ENCODE measurements around the gene MYL9. TPM values are rescaled to one million over a fixed set of nuclear protein-coding genes. Genes with fewer than 3 reads are reported as not detected.
A peak's percentile ranks its signal among the peaks of the same experiment; 100 is the strongest.
"Not testable (repeated sequence)": the region's sequence is repeated elsewhere in the genome, so short reads cannot be mapped to it uniquely, and the experiment has no call there.

The MYL9 gene
- polyA plus RNA-seq, 3 donors = 19.9 to 327 (median 183) TPM

DNA sequence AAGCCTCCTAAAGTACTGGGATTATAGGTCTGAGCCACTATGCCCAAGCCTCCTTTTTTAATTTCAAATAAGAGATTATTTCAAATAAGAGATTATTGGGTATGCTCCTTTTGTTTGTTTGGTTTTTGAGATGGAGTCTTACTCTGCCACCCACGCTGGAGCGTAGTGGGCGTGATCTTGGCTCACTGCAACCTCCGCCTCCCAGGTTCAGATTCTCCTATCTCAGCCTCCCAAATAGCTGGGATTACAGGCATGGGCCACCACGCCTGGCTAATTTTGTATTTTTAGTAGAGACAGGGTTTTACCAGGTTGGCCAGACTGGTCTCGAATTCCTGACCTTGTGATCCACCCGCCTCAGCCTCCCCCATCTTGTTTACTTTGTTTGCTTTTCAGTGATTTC, 18.9 kb upstream of the MYL9 start:
- 92 to 95% (median 93%) methylated on average over 7 of the region's 7 CpGs for WGBS, 3 donors
- H3K27ac ChIP-seq (ENCODE audit: low read depth, low read length) = not testable (repeated sequence)

DNA sequence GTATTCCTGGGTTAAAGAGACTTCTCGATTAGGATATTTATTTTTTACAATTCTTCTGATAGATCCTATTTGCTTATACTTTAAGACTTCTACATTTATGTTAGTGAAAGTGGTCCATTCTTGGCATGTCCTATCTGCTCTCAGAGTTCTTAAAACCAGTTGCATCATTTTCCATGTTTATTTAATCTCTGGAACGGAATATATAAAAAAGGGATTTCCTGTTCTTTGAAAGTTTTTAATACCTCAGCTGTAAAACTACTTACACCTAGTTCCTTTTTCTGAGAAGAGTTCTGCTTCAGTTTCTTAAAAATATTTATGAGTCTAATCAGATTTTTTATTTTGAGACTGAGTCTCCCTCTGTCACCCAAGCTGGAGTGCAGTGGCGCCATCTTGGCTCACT, 18.0 kb upstream of the MYL9 start:
- H3K27ac ChIP-seq (ENCODE audit: low read depth, low read length) = no peak overlapping the region
- WGBS, 3 donors = 61 to 85% (median 62%) methylated on average over 3 of the region's 3 CpGs

DNA sequence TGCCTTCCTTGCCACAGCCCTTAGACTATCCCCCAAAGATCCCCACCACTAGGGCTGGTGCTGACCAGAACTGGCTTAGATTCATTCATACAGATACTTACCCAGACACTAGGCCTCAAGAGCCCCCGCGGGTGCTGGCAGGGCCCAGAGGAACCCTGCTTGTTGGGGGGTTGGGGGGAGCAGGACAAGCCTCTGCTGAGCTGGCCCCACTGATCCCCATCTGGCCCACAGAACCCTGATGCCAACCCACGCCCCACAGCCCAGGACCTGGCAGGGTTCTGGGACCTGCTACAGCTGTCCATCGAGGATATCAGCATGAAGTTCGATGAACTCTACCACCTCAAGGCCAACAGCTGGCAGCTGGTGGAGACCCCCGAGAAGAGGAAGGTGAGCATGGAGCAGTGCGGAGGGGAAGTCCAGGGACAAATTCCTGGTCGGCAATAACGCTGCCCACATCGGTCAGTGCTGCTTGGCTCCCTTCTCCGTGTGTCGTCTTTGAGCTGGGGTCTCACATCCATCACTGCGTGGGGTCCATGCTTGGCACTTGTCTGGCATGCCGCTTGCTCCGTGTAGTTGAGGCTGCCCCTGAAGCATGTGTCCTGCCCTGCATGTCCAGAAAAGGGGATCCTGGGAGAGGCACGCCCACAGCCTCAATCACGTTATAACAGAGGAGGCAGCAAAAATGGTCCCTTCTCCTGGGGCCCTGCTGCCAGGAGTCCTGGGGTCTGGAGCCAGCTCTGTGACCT, 15.5 kb upstream of the MYL9 start:
- WGBS, 3 donors = 87 to 94% (median 94%) methylated on average over 17 of the region's 17 CpGs
- no peak overlapping the region for H3K27ac ChIP-seq (ENCODE audit: low read depth, low read length)

DNA sequence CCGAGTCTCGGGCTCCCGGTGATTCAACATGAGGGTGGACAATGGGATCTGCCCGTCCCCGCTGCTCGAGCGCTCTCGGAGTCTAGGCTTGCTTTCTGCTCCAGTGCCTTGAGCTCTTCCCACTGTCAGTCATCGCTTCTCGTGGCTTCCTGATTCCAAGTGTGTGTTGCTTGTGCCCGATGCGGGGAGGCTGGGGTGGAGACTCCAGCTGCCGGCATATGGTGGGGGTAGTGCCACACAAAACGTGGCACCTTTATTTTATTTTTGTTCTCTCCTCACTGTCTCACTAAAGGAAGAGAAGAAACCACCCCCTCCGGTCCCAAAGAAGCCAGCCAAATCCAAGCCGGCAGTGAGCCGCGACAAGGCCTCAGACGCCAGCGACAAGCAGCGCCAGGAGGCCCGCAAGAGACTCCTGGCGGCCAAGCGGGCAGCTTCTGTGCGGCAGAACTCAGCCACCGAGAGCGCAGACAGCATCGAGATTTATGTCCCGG, 14.8 kb upstream of the MYL9 start:
- 95 to 96% (median 95%) methylated on average over 29 of the region's 29 CpGs for WGBS, 3 donors
- no peak overlapping the region for H3K27ac ChIP-seq (ENCODE audit: low read depth, low read length)

DNA sequence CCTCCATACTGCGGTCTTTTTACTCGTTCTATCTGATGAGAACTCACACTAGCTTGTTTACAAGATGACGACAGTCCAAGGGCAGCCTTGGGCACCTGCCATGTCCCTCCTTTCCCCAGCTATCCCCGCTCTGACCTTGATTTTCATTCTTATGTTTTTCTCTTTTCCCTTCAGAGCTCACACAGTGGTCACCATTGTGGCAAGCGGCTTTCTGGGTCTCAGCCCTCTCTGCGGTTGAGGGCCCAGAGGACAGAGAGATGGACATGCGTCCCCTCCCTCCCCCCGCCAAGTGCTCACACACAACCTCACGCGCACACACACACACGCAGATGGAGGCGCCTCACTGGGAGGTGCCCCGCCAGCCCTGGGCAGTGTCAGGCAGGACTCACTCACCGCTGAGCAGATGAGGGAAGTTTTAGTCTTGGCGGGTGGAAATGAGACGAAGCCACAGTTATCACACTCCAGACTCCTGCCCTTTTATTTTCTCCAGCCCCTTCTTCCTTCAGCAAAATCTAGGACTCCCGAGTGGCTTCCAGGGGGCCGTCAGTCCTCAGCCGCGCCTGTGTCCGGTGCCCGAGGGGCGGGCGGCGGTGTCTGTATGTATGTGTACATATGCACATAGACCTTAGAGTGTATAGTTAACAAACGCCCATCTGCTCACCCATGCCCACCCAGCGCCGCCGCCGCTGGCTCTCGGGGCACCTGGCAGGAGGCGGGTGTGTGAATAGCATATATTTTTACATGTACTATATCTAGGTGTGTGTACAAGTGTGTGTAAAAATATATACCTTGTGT, 13.8 kb upstream of the MYL9 start:
- 76 to 94% (median 91%) methylated on average over 32 of the region's 32 CpGs for WGBS, 3 donors
- no peak overlapping the region for H3K27ac ChIP-seq (ENCODE audit: low read depth, low read length)

DNA sequence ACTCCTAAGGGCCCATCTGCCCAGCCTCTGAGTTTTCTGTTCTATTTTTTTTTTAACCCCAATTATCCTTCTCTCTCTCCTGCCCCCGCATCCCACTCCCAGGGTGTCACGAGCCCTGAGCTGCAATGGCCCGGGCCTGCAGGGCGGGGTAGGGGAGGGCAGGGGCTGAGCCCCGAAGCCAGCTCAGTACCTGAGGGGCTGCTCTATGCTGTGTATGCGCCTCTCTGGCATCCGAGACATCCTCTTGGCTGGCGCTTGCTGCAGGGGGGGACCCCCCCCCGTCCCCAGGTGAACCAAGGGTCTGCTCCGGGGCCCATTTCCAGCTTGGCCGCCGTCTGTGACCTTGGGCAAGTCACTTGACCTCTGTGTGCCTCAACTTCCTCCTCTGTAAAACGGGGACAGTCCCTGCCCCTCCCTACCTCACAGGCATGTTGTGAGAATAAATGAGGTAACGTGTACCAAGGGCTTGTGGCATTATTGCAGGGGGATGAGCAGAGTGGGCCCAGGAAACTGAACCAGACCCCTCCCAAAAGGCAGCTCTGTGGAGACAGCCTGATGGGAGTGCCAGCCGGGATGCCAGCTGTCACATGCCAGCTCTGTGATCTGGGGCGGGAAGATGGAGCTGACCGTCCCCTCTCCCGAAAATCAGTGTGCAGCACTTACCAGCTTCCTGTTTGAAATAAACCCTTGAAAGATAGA, 13.0 kb upstream of the MYL9 start:
- no peak overlapping the region for H3K27ac ChIP-seq (ENCODE audit: low read depth, low read length)
- 86 to 90% (median 88%) methylated on average over 18 of the region's 18 CpGs for WGBS, 3 donors

DNA sequence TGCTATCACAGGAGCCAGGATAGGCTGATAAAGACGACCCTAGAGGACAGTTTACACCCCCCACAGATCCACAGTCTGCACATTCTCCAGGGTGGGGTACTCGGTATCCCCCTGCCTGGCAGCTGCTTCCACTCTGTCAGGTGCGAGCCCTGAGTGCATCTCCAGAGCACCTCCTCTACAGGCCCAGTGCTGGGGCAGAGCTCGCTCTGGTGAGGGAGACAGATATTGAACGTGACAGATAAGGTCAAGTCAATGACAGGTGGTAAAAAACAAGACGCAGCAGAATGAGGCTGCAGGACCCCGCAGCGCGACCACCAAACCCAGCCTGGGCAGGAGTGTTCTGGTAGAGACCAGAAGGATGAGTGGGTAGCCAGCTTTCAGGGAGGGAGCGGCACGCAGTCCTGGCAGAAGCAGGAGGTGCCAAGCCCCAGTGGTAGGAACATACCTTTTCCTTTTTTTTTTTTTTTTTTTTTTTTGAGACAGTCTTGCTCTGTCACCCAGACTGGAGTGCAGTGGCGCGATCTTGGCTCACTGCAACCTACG, 12.4 kb upstream of the MYL9 start:
- H3K27ac ChIP-seq (ENCODE audit: low read depth, low read length) = no peak overlapping the region
- 86 to 92% (median 88%) methylated on average over 12 to 14 of the region's 14 CpGs for WGBS, 3 donors

DNA sequence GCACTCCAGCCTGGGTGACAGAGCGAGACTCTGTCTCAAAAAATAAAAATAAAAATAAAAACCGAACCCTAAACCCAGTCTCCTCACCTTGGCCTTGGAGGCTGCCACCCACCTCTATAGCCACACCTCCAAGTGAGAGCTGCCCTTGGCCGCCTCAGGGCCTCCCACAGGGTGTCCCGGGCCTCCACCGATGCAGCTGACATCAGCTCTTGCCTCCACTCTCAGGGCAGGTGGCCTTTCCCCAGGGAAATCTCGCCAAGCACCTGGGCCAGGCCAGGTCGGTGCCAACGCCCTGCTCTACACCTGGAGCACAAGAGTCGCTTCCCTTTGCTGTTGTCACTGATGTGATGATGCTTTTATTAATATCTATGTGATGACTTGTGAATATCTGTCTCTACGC, 8.9 kb upstream of the MYL9 start:
- 52 to 93% (median 90%) methylated on average over 9 to 10 of the region's 10 CpGs for WGBS, 3 donors
- no peak overlapping the region for H3K27ac ChIP-seq (ENCODE audit: low read depth, low read length)

DNA sequence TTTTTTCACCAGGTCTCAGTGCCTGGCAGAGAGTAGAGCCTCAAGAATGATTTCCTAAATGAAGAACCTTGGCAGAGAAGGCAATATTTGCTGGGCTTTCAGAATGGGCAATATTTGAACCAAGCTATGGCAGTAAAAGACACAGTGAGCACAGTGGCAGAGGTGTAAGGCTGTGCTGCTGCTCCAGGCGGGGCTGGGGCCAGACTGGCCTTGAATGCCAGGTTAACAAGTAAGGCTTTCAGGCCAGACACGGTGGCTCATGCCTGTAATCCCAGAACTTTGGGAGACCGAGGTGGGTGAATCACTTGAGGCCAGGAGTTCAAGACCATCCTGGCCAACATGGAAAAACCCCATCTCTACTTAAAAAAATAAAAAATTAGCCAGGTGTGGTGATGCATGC, 8.5 kb upstream of the MYL9 start:
- WGBS, 3 donors = 42 to 90% (median 89%) methylated on average over 3 of the region's 3 CpGs
- H3K27ac ChIP-seq (ENCODE audit: low read depth, low read length) = no peak overlapping the region

DNA sequence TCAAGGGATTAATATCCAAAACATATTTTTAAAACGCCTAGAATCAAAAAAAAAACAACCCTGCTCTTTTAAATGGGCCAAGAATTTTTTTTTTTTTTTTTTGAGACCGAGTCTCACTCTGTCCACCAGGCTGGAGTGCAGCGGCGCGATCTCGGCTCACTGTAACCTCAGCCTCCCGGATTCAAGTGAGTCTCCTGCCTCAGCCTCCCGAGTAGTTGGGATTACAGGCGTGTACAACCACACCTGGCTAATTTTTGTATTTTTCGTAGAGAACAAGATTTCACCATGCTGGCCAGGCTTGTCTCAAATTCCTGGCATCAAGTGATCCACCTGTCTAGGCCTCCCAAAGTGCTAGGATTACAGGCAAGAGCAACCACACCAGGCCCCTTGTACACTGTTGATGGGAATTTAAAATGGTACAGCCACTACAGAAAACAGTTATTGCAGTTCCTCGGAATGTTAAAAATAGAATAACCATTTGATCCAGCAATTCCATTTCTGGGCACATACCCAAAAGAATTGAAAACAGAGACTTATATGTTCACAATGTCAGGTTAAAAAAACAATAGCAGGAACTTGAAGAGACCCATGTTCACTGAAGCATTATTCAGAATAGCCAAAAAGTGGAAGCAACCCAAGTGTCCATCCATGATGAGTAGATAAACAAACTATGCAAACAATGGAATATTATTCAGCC, 3.1 kb upstream of the MYL9 start:
- WGBS, 3 donors = 78 to 81% (median 81%) methylated on average over 11 of the region's 11 CpGs
- H3K27ac ChIP-seq (ENCODE audit: low read depth, low read length) = no peak overlapping the region

DNA sequence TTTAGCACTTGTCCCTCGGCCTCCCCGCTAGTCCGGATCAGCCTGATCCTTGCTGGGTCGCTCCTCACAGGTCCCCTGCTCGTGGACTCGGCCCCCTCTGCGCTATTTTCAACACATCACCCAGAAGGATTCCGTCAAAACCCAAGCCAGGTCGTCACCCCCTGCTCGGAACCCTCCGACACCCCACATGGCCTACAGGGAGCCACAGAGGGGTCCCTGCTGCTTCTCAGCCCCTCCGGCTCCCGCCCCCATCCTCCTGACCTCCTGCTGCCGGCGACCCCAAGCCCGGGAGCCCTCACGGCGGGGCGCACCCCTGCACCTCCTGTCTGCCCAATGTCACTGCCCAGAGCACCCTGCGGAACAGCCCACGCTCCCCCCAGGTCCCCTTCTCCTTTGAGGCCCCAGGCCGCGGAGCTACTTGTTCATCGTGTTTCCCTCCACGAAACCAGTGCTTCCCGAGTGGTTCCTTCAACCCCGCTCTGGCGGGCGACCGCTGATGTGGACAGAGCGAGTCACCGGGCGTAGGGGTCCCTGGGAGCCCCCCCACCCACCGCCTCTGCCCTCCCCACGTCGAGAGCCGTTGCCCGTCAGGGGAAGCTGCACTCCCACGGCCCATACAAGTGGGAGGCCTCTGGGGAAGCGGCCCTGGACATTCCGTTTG, 638 bp upstream of the MYL9 start:
- no peak overlapping the region for H3K27ac ChIP-seq (ENCODE audit: low read depth, low read length)
- 38 to 58% (median 46%) methylated on average over 32 to 41 of the region's 41 CpGs for WGBS, 3 donors

DNA sequence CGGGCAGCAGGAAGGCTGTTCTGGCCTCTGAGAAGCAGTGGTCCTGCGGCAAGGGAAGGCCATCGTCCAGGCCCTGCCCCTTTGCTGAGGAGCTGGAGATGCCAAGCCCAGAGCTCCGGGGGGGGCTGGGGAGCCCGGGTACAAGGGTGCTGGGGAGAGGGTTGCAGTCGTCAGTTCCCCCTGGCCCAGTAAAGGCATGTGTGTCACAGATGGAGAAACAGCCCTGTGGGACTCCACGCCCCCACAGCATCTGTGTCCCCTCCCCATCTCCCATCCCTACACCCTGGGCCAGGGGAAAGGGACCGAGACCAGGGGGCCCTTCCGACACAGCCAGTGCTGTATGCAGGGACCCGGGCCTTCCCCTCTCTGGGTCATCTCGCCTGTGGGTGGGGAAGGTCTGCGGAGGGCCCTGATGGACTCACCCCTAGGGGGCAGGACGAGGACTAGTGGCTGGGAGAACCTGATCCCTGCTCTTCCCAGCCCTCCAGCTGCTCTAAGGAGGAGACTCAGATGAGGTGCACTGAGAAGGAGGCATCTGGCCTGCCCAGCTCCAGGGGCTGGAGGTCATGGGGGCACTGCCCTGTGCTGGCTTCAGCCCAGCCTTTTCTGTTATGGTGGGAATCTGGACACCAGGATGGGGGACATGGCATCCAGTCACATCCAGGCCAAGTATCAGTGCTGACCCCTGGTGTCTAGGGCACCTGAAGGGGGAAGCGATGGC, 609 bp downstream of the MYL9 start:
- H3K27ac ChIP-seq (ENCODE audit: low read depth, low read length) = peak overlapping the region; percentile 48
- 23 to 69% (median 38%) methylated on average over 14 of the region's 14 CpGs for WGBS, 3 donors

DNA sequence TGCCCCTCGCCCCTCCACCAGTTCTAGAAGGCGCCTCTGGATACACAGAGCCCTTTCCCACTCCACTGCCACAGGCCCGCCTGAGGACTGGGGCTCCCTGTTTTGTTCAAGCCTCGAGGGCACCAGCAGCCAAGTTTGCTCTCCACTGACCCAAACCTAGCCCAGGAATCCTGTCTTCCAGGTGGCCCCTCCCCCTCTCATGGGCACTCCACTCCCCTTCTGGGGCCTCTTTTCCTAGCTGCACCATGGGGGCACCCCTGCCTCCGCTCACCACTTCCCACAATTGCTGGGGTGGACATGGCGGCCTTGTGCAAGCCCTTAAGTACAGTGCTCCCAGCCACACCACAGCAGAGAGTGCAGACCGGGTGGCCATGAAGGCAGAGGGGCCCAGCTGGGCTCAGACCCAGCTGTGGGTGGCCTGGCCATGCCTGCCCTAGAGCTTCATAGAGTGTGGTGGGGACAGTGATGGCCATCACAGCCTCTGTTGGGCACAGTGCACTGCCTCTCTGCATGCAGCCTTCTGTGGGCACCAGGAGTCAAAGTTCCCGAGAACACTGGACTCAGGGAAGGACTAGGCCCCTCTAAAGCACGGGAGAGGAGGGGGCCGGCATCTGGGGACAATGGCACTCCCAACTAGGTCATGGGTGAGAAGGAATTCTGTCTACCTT, 1.3 kb downstream of the MYL9 start:
- H3K27ac ChIP-seq (ENCODE audit: low read depth, low read length) = no peak overlapping the region
- 66 to 89% (median 71%) methylated on average over 10 of the region's 10 CpGs for WGBS, 3 donors

DNA sequence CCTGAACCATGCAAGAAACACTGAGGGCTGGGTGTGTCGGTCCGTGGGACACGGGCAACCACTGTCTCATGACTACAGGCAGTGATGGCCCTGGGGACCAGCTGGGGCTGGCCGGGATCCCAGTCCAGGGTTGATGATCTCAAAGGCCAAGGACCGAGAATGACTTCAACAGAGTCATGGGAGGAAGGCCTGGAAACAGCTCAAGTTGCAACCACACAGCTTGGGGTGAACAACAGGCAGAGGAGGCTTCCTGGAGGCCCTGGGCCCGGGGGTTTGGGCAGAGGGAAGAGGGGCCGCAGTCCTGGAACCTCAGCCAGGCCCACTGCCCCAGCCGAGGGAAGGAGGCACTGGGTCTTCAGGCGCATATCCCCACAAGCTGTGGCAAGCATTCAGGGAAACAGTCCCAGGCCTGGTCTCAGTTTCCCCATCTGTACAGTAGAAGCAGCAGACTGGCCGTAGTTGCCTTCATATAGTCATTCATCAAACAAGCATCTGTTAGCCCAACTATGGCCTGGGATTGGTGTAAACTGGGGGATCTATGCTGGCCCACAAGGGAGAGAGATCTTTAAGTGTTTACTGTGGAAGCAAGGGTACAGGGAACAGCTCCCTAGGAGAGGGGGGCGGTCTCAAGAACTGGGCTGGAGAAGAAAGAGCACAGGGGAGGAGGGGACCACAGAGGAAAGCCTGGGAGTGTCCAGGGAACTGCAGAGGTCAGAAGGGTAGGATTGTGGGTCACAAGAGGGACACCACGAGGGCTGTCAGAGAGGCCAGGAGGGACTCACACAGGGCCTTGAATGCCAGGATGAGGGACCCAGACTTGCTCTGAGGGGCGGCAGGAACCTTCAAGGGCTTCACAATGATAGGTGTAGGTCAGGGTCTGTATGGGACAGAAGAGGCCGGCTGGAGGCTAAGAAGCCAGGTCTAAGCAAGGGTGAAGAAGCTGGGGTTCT, 2.1 kb downstream of the MYL9 start:
- WGBS, 3 donors = 55 to 73% (median 69%) methylated on average over 14 of the region's 14 CpGs
- H3K27ac ChIP-seq (ENCODE audit: low read depth, low read length) = no peak overlapping the region

DNA sequence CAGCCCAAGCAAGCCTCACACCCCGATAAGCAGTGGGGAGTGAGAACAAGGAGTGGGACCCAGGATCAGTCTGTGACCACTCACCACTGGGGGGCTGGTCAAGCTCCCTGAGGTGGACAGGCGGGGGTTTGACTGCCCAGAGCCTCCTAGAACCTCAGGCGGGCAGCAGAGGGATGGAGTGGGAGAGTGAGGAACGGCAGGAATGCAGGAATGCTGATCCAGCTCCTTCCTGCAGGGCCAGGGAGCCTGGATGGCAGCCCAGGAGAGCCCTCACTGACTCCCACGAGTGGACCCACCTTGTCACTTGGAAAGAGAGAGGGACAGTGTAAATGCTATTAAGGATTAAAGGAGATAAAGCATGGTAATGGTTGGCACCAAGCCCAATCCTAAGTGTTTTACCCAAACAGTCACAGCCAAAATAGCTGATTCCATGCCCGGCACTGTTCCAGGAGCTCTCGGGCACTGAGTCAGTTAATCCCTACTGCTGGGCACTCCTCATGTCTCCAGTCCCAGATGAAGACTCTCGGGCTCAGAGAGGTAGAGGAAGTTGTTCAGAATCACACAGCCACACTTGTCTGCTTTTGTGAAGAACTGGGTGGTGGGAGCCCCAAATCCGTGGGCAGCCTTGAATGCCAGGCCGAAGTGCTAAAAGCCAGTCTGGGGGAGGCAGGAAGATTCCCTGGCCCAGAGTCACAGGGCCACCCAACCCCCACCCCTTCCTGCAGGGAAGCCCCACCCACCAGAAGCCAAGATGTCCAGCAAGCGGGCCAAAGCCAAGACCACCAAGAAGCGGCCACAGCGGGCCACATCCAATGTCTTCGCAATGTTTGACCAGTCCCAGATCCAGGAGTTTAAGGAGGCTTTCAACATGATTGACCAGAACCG, 3.1 kb downstream of the MYL9 start:
- no peak overlapping the region for H3K27ac ChIP-seq (ENCODE audit: low read depth, low read length)
- WGBS, 3 donors = 72 to 76% (median 73%) methylated on average over 15 of the region's 15 CpGs

Measured in adipose tissue (tissue), 3 donors.